NCI-H526 treated with DMSO at 0.1 percent for 48 hours (cell line): ENCODE results near the gene FGF4.

Experiments used
- DNase-seq: peaks from one replicate; lab custom pipeline; 2025; lab: John Stamatoyannopoulos, UW

FGF4 gene

GRCh38 chr11:69726019-69726418 is 49.1 kb downstream of the FGF4 start:
- no peak for DNase-seq

DNA sequence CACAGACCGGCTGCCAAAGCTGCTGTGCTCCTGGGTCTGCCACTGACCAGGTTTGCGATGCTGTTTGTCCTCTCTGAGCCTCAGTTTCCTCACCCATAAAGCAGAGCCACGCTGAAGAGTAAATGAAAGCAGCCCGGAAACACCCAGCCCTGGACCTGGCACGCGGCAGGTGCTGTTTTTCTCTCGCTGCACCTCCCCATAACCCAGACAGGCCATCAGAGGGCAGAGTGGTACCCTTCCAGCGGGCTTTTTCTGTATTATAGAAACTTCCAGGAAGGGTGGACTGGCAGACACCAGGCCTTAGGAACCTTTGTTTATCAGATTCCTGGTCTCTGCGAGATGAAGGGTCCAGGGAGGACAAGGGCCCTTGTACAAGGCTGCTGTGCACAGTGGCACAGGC is 53.4 kb downstream of the FGF4 start:
- DNase-seq = peak; percentile 24

- no peak for DNase-seq
Measured at GRCh38 chr11:69721106-69721505, 54.0 kb downstream of the FGF4 start.
